ENCODE measurements around the gene ADARB2.

GRCh38 chr10:1461016-1461415 is 276.3 kb downstream of the ADARB2 start:
- TF ChIP-seq GABPA (IDR thresholded peaks at IDR 0.05; ENCODE audit: low read depth) (no peak), POLR2AphosphoS5 (IDR thresholded peaks at IDR 0.05; ENCODE audit: low read depth) (no peak)

Data from HL-60 (cell line).